Astrocyte (in vitro differentiated cells and primary cell): ENCODE results near the gene ABCA7. TPM values are rescaled to one million over a fixed set of nuclear protein-coding genes. Genes with fewer than 3 reads are reported as not detected.

Source experiments
- DNase-seq: peaks from one replicate; pipeline ENCODE4 v3.0.0-alpha.2; 2010; ENCODE audit warnings: low read depth
- FAIRE-seq: peaks from 2 replicates; lab custom pipeline; 2011; peaks lifted over from hg19 to GRCh38; lab: Jason Lieb, UNC
- H2AFZ ChIP-seq: 2 replicates; pipeline ENCODE4 v1.6.0; 2012; ENCODE audit warnings: low read depth, low read length, inconsistent platforms
- H3K27ac ChIP-seq: 2 replicates; pipeline ENCODE4 v1.5.1; 2011; ENCODE audit warnings: low read depth, low read length, inconsistent platforms
- H3K27me3 ChIP-seq: 2 replicates; pipeline ENCODE4 v1.6.0; 2011; ENCODE audit warnings: low read length, inconsistent platforms; ENCODE audit not compliant: insufficient read depth
- H3K36me3 ChIP-seq: 2 replicates; pipeline ENCODE4 v1.5.1; 2011; ENCODE audit warnings: low read length, inconsistent platforms; ENCODE audit not compliant: insufficient read depth
- H3K4me1 ChIP-seq: 2 replicates; pipeline ENCODE4 v1.5.1; 2011; ENCODE audit warnings: low read length, inconsistent platforms; ENCODE audit not compliant: insufficient read depth
- H3K4me2 ChIP-seq: 2 replicates; pipeline ENCODE4 v1.6.0; 2012; ENCODE audit warnings: low read length, inconsistent platforms
- H3K4me3 ChIP-seq: 2 replicates; pipeline ENCODE4 v1.5.1; 2011; ENCODE audit warnings: low read depth, mild to moderate bottlenecking, low read length, inconsistent platforms; ENCODE audit not compliant: insufficient read depth
- H3K79me2 ChIP-seq: 2 replicates; pipeline ENCODE4 v1.6.0; 2012; ENCODE audit warnings: mild to moderate bottlenecking, low read length, inconsistent platforms; ENCODE audit not compliant: insufficient read depth
- H3K9ac ChIP-seq: 2 replicates; pipeline ENCODE4 v1.6.0; 2012; ENCODE audit warnings: mild to moderate bottlenecking, low read length, inconsistent platforms
- H3K9me3 ChIP-seq: 2 replicates; pipeline ENCODE4 v1.5.1; 2012; ENCODE audit warnings: low read depth, mild to moderate bottlenecking, low read length, inconsistent platforms; ENCODE audit not compliant: insufficient read depth
- H4K20me1 ChIP-seq: 2 replicates; pipeline ENCODE4 v1.6.0; 2012; ENCODE audit warnings: low read length, inconsistent platforms; ENCODE audit not compliant: insufficient read depth
- H3K27ac Mint-ChIP-seq: one replicate; pipeline ENCODE4 v1.8.0; 2021; ENCODE audit warnings: mild to moderate bottlenecking, mixed read lengths; ENCODE audit not compliant: unreplicated experiment
- H3K27me3 Mint-ChIP-seq: one replicate; pipeline ENCODE4 v1.8.0; 2021; ENCODE audit warnings: low read depth, mixed read lengths; ENCODE audit not compliant: unreplicated experiment
- H3K36me3 Mint-ChIP-seq: one replicate; pipeline ENCODE4 v1.8.0; 2021; ENCODE audit warnings: low read depth, mixed read lengths; ENCODE audit not compliant: unreplicated experiment
- H3K4me1 Mint-ChIP-seq: one replicate; pipeline ENCODE4 v1.8.0; 2021; ENCODE audit warnings: low read depth, mixed read lengths; ENCODE audit not compliant: unreplicated experiment
- H3K4me3 Mint-ChIP-seq: one replicate; pipeline ENCODE4 v1.8.0; 2021; ENCODE audit warnings: mild to moderate bottlenecking, moderate library complexity, mixed read lengths; ENCODE audit not compliant: unreplicated experiment
- H3K9me3 Mint-ChIP-seq: one replicate; pipeline ENCODE4 v1.8.0; 2021; ENCODE audit warnings: mild to moderate bottlenecking, mixed read lengths; ENCODE audit not compliant: unreplicated experiment
- CTCF ChIP-seq: IDR thresholded peaks from 2 replicates; pipeline ENCODE4 v1.5.1; 2011; ENCODE audit warnings: low read depth, mild to moderate bottlenecking, inconsistent platforms, low read length, moderate library complexity; ENCODE audit not compliant: insufficient read depth
- EZH2 ChIP-seq: IDR thresholded peaks from 2 replicates; pipeline ENCODE4 v1.6.1; 2012; ENCODE audit warnings: mild to moderate bottlenecking, low read length, inconsistent platforms; ENCODE audit not compliant: insufficient read depth
- total RNA-seq: library from RNA; stranded (reverse); gene quantifications from 2 replicates; pipeline ENCODE4 v1.2.1, GENCODE V29; 2021

Gene ABCA7
- total RNA-seq, 1 donor from 2014 or later: 18.4 TPM

- Histone ChIP-seq H3K36me3 (no peaks in the 10 kb centered on the region), H3K4me2 (no peak overlapping the region), H3K9me3 (peaks cover 28% of the 10 kb centered on the region), H2AFZ (no peak overlapping the region), H3K27me3 (no peaks in the 10 kb centered on the region), H4K20me1 (no peaks in the 10 kb centered on the region), H3K4me1 (no peaks in the 10 kb centered on the region), H3K9ac (no peak overlapping the region), H3K4me3 (no peak overlapping the region), H3K27ac (no peak overlapping the region), H3K79me2 (no peaks in the 10 kb centered on the region)
- H3K27me3 Mint-ChIP-seq: no peaks in the 10 kb centered on the region
- H3K9me3 Mint-ChIP-seq: no peaks in the 10 kb centered on the region
- no peaks in the 10 kb centered on the region for H3K4me1 Mint-ChIP-seq
- no peak overlapping the region for H3K27ac Mint-ChIP-seq
- TF ChIP-seq CTCF: no peak
- no peak for TF ChIP-seq EZH2
- DNase-seq (no peak), FAIRE-seq (no peak)
- H3K36me3 Mint-ChIP-seq: peaks cover 18% of the 10 kb centered on the region
- no peak overlapping the region for H3K4me3 Mint-ChIP-seq
These were observed 18.2 kb downstream of the ABCA7 start for GRCh38 chr19:1058112-1058511.

- Mint-ChIP-seq H3K4me3 (no peak overlapping the region), H3K36me3 (peaks cover 15% of the 10 kb centered on the region), H3K9me3 (no peaks in the 10 kb centered on the region), H3K27ac (no peak overlapping the region), H3K27me3 (peaks cover 2% of the 10 kb centered on the region), H3K4me1 (peaks cover 3% of the 10 kb centered on the region)
- Histone ChIP-seq H3K4me3 (no peak overlapping the region), H3K27ac (no peak overlapping the region), H3K79me2 (no peaks in the 10 kb centered on the region), H3K4me1 (no peaks in the 10 kb centered on the region), H3K36me3 (no peaks in the 10 kb centered on the region), H3K4me2 (no peak overlapping the region), H3K27me3 (no peaks in the 10 kb centered on the region), H4K20me1 (peaks cover 6% of the 10 kb centered on the region), H3K9me3 (peaks cover 28% of the 10 kb centered on the region), H3K9ac (no peak overlapping the region), H2AFZ (no peak overlapping the region)
- no peak for TF ChIP-seq EZH2
- TF ChIP-seq CTCF: no peak
- FAIRE-seq (no peak), DNase-seq (no peak)
These were observed 20.8 kb downstream of the ABCA7 start for GRCh38 chr19:1060689-1061088.

- DNase-seq: no peak
- peaks cover 3% of the 10 kb centered on the region for H3K4me1 Mint-ChIP-seq
These were observed 22.1 kb downstream of the ABCA7 start for GRCh38 chr19:1061987-1062386.

More at GRCh38 chr19:1061987-1062386, 22.1 kb downstream of the ABCA7 start:
- Histone ChIP-seq H2AFZ (no peak overlapping the region), H3K9me3 (peaks cover 18% of the 10 kb centered on the region), H4K20me1 (peaks cover 9% of the 10 kb centered on the region), H3K36me3 (no peaks in the 10 kb centered on the region), H3K4me1 (peaks cover 3% of the 10 kb centered on the region), H3K4me3 (no peak overlapping the region), H3K27ac (no peak overlapping the region), H3K9ac (no peak overlapping the region), H3K27me3 (peaks cover 5% of the 10 kb centered on the region), H3K4me2 (no peak overlapping the region), H3K79me2 (no peaks in the 10 kb centered on the region)
- H3K9me3 Mint-ChIP-seq: no peaks in the 10 kb centered on the region
- H3K27me3 Mint-ChIP-seq: peaks cover 2% of the 10 kb centered on the region
- H3K27ac Mint-ChIP-seq: no peak overlapping the region
- no peak for FAIRE-seq
- H3K4me3 Mint-ChIP-seq: no peak overlapping the region
- H3K36me3 Mint-ChIP-seq: peaks cover 9% of the 10 kb centered on the region
- TF ChIP-seq EZH2: no peak
- TF ChIP-seq CTCF: no peak
